GM12878 (cell line): Measurements from ENCODE around the gene OXTR. TPM values are rescaled to one million over a fixed set of nuclear protein-coding genes. Genes with fewer than 3 reads are reported as not detected.

Source experiments
- ATAC-seq: fragments of 200-7000 bp; cut with Tn5 transposase; 3 replicates; pipeline ENCODE4 v1.9.1; 2020; ENCODE audit warnings: mild to moderate bottlenecking, moderate library complexity
- BruUV-seq: library from RNA; stranded (reverse); fragments of 400-500 nt; replicated peaks from 2 replicates; lab custom pipeline; 2021; lab: Mats Ljungman, UMichigan
- CTCF ChIA-PET: fragments of 300-600 bp; sonication (Branson Sonifier 250); formaldehyde crosslinking; extraction: SDS; loops from one replicate; lab custom pipeline; 2021; ENCODE audit warnings: inconsistent platforms; lab: Yijun Ruan, JAX
- POLR2A ChIA-PET: fragments of 350-600 bp; formaldehyde crosslinking; extraction: SDS; loops from one replicate; lab custom pipeline; 2021; ENCODE audit warnings: inconsistent platforms; lab: Charles Lee
- RAD21 ChIA-PET: fragments of 300-600 bp; sonication (Branson Sonifier 250); formaldehyde crosslinking; loops from one replicate; lab custom pipeline; 2023; ENCODE audit warnings: antibody characterized with exemption; ENCODE audit not compliant: unreplicated experiment; lab: Charles Lee
- SMC1A ChIA-PET: fragments of 300-600 bp; sonication (Branson Sonifier 250); formaldehyde crosslinking; loops from one replicate; lab custom pipeline; 2023; ENCODE audit not compliant: unreplicated experiment, uncharacterized antibody; lab: Charles Lee
- DNase-seq: peaks from one replicate; pipeline ENCODE4 v3.0.0-alpha.2; 2011; ENCODE audit warnings: low read depth, low spot score
- FAIRE-seq: peaks from 3 replicates; lab custom pipeline; 2011; peaks lifted over from hg19 to GRCh38; lab: Jason Lieb, UNC
- H2AFZ ChIP-seq: 2 replicates; pipeline ENCODE4 v1.6.0; 2011; ENCODE audit warnings: low read depth, low read length, control low read depth; ENCODE audit not compliant: control insufficient read depth
- H3K27ac ChIP-seq: 2 replicates; pipeline ENCODE4 v1.5.1; 2011; ENCODE audit warnings: control low read depth; ENCODE audit not compliant: control insufficient read depth, insufficient read depth
- H3K27me3 ChIP-seq, 2 experiments: replicated peaks in 1 of 2; 2 replicates each; pipeline versions ENCODE4 v1.6.0 to v1.6.1; 2011; ENCODE audit warnings: low read length in 1 of 2; ENCODE audit not compliant: control insufficient read depth in 2 of 2, insufficient read depth in 2 of 2
- H3K36me3 ChIP-seq, 2 experiments: 2 replicates each; pipeline ENCODE4 v1.5.1; 2011; ENCODE audit warnings: low read length in 1 of 2; ENCODE audit not compliant: control insufficient read depth in 2 of 2, insufficient read depth in 2 of 2
- H3K4me1 ChIP-seq: 2 replicates; pipeline ENCODE4 v1.6.1; 2011; ENCODE audit warnings: mild to moderate bottlenecking, low read length, moderate library complexity, mixed read lengths; ENCODE audit not compliant: control insufficient read depth, insufficient read depth
- H3K4me2 ChIP-seq: 2 replicates; pipeline ENCODE4 v1.6.0; 2011; ENCODE audit warnings: control low read depth; ENCODE audit not compliant: control insufficient read depth, insufficient read depth
- H3K4me3 ChIP-seq: fragments of 200-600 bp; sonication (generic); 2 replicates; pipeline ENCODE4 v1.5.1; 2016
- H3K79me2 ChIP-seq: 2 replicates; pipeline ENCODE4 v1.6.0; 2011; ENCODE audit warnings: low read length; ENCODE audit not compliant: control insufficient read depth, insufficient read depth
- H3K9ac ChIP-seq: 2 replicates; pipeline ENCODE4 v1.8.0; 2011; ENCODE audit warnings: low read length, control low read depth, mixed read lengths; ENCODE audit not compliant: control insufficient read depth, insufficient read depth
- H3K9me3 ChIP-seq: replicated peaks from 3 replicates; pipeline ENCODE4 v1.5.1; 2011; ENCODE audit warnings: mild to moderate bottlenecking, low read length; ENCODE audit not compliant: control insufficient read depth, insufficient read depth
- H4K20me1 ChIP-seq: 2 replicates; pipeline ENCODE4 v1.6.0; 2011; ENCODE audit not compliant: control insufficient read depth, insufficient read depth
- CREB1 ChIP-seq: IDR thresholded peaks from 2 replicates; pipeline ENCODE4 v1.6.1; 2012; ENCODE audit warnings: low read depth, mild to moderate bottlenecking, inconsistent platforms
- EED ChIP-seq: sonication (generic); IDR thresholded peaks from 2 replicates; pipeline ENCODE4 v1.6.1; 2016; ENCODE audit warnings: antibody characterized with exemption, low read depth
- KAT2A ChIP-seq: conservative IDR thresholded peaks from 2 replicates; pipeline ENCODE4 v1.6.1; 2011; ENCODE audit warnings: low read depth, low read length; ENCODE audit not compliant: control insufficient read depth
- MYC ChIP-seq: IDR thresholded peaks from 2 replicates; pipeline ENCODE4 v1.6.1; 2011; ENCODE audit warnings: mild to moderate bottlenecking, low read length, moderate library complexity, inconsistent platforms; ENCODE audit not compliant: insufficient read depth, insufficient replicate concordance, insufficient read length, severe bottlenecking
- NR2C2 ChIP-seq: IDR thresholded peaks from 2 replicates; pipeline ENCODE4 v1.6.1; 2011; ENCODE audit warnings: borderline replicate concordance, low read depth; ENCODE audit not compliant: control insufficient read depth, insufficient read length
- POLR2AphosphoS2 ChIP-seq: IDR thresholded peaks from 2 replicates; pipeline ENCODE4 v1.6.1; 2011; ENCODE audit warnings: low read depth, mild to moderate bottlenecking, low read length, improper control_type of control experiment, moderate library complexity
- RAD51 ChIP-seq: fragments of 450-650 bp; IDR thresholded peaks from 2 replicates; pipeline ENCODE4 v1.6.1; 2016; ENCODE audit warnings: moderate library complexity, mild to moderate bottlenecking, inconsistent platforms
- WRNIP1 ChIP-seq: IDR thresholded peaks from 2 replicates; pipeline ENCODE4 v1.6.1; 2011; ENCODE audit warnings: low read depth, low read length, improper control_type of control experiment, borderline replicate concordance
- WGBS: methylation state at CpG from one replicate; pipeline ENCODE4 v1.1.6; 2016; ENCODE audit warnings: low lambda C conversion rate; ENCODE audit not compliant: insufficient replicate concordance, insufficient coverage; ENCODE audit errors: missing lambda C conversion rate; 5-methylcytosine and 5-hydroxymethylcytosine counted together
- in situ Hi-C: fragments of 300-500 bp; cut with MboI; formaldehyde crosslinking; loops from 9 replicates; pipeline ENCODE4 v1.14.3; 2018; ENCODE audit warnings: mixed read lengths
- intact Hi-C: fragments of 100-400 bp; cut with micrococcal nuclease; formaldehyde crosslinking; loops from one replicate; pipeline ENCODE4 v1.14.2; 2022; ENCODE audit not compliant: unreplicated experiment
- polyA plus RNA-seq, 11 experiments: library from polyadenylated mRNA; depleted of rRNA in 4 of 11; unstranded in 6 of 11; stranded (reverse) in 5 of 11; fragments of >200 nt; fragmentation: Nextera tagmentation in 4 of 11; fragmentation: Illumina TruSeq in 1 of 11; extraction: Ambion mirVana in 4 of 11; extraction: Trizol in 1 of 11; gene quantifications; 1 replicate in 1 of 11; 2 replicates in 10 of 11; pipeline versions ENCODE4 v1.2.1 to v1.2.3, GENCODE V29; 2011 to 2016; ENCODE audit warnings: inconsistent platforms in 2 of 11, missing spikeins in 2 of 11, low read depth in 1 of 11
- total RNA-seq, 4 experiments: library from RNA; depleted of rRNA in 3 of 4; stranded (reverse); fragments of >200 nt in 3 of 4; fragmentation: Illumina TruSeq in 1 of 4; extraction: Trizol in 1 of 4; gene quantifications; 2 replicates each; pipeline versions ENCODE4 v1.2.1 to v1.2.3, GENCODE V29; 2013 to 2021
- TF ChIP-seq, protein P1 (sequence below): fragments of 450-650 bp; IDR thresholded peaks from 2 replicates; pipeline ENCODE4 v1.6.1; 2016; ENCODE audit warnings: mild to moderate bottlenecking
- TF ChIP-seq, protein P2 (sequence below): fragments of 450-650 bp; IDR thresholded peaks from 2 replicates; pipeline ENCODE4 v1.6.1; 2017; ENCODE audit warnings: borderline replicate concordance
- TF ChIP-seq, protein P3 (sequence below): IDR thresholded peaks from 2 replicates; pipeline ENCODE4 v1.6.1; 2012; ENCODE audit warnings: mild to moderate bottlenecking, low read depth, low read length

Gene OXTR
- total and polyA plus RNA-seq, 10 of the 15 experiments (the other 5 are each of a cell fraction or from before 2014, with no cell fraction given), result 0.43 to 5.9 (median 2.6) TPM

DNA sequence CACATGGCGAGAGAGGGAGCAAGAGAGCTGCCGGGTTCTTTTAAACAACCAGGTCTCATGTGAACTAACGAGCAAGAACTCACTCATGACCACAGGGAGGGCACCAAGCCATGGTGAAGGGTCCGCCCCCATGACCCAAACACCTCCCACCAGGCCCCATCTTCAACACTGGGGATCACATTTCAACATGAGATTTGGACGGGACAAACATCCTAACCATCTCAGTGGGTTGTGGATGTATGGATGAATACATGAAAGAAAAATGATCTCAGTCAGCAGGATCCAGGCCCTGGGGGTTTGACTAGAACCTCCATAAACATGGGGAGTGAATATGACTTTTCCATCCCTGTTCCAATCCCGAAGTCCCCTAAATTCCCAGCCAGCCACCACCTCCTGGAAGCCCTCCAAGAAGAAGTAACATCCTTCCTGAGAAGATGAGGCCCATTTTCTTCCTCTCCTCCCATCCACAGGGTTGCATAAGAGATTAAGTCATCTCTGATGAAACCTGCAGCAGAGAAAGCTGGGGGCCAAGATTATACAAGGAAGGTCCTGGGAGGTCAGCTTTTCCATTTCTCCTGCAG is 26.3 kb downstream of the OXTR start:
- no peak for ATAC-seq
- in situ Hi-C loops, result no loop called here

More for the DNA sequence above, 26.3 kb downstream of the OXTR start:
- FAIRE-seq (no peak), DNase-seq (no peak)
- no peaks in the 10 kb centered on the region for H4K20me1 ChIP-seq
- intact Hi-C loops, result no loop called here
- CTCF ChIA-PET, result no interaction called here
- TF ChIP-seq, protein P1, sequence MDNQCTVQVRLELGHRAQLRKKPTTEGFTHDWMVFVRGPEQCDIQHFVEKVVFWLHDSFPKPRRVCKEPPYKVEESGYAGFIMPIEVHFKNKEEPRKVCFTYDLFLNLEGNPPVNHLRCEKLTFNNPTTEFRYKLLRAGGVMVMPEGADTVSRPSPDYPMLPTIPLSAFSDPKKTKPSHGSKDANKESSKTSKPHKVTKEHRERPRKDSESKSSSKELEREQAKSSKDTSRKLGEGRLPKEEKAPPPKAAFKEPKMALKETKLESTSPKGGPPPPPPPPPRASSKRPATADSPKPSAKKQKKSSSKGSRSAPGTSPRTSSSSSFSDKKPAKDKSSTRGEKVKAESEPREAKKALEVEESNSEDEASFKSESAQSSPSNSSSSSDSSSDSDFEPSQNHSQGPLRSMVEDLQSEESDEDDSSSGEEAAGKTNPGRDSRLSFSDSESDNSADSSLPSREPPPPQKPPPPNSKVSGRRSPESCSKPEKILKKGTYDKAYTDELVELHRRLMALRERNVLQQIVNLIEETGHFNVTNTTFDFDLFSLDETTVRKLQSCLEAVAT, result no peak
- TF ChIP-seq POLR2AphosphoS2 (no peak), NR2C2 (no peak), KAT2A (no peak), WRNIP1 (no peak), RAD51 (no peak), MYC (no peak), CREB1 (no peak), EED (no peak)
- TF ChIP-seq, protein P2, sequence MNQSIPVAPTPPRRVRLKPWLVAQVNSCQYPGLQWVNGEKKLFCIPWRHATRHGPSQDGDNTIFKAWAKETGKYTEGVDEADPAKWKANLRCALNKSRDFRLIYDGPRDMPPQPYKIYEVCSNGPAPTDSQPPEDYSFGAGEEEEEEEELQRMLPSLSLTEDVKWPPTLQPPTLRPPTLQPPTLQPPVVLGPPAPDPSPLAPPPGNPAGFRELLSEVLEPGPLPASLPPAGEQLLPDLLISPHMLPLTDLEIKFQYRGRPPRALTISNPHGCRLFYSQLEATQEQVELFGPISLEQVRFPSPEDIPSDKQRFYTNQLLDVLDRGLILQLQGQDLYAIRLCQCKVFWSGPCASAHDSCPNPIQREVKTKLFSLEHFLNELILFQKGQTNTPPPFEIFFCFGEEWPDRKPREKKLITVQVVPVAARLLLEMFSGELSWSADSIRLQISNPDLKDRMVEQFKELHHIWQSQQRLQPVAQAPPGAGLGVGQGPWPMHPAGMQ, result no peak
- TF ChIP-seq, protein P3, sequence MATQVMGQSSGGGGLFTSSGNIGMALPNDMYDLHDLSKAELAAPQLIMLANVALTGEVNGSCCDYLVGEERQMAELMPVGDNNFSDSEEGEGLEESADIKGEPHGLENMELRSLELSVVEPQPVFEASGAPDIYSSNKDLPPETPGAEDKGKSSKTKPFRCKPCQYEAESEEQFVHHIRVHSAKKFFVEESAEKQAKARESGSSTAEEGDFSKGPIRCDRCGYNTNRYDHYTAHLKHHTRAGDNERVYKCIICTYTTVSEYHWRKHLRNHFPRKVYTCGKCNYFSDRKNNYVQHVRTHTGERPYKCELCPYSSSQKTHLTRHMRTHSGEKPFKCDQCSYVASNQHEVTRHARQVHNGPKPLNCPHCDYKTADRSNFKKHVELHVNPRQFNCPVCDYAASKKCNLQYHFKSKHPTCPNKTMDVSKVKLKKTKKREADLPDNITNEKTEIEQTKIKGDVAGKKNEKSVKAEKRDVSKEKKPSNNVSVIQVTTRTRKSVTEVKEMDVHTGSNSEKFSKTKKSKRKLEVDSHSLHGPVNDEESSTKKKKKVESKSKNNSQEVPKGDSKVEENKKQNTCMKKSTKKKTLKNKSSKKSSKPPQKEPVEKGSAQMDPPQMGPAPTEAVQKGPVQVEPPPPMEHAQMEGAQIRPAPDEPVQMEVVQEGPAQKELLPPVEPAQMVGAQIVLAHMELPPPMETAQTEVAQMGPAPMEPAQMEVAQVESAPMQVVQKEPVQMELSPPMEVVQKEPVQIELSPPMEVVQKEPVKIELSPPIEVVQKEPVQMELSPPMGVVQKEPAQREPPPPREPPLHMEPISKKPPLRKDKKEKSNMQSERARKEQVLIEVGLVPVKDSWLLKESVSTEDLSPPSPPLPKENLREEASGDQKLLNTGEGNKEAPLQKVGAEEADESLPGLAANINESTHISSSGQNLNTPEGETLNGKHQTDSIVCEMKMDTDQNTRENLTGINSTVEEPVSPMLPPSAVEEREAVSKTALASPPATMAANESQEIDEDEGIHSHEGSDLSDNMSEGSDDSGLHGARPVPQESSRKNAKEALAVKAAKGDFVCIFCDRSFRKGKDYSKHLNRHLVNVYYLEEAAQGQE, result no peak
- H3K9ac ChIP-seq, result no peak overlapping the region
- H3K27me3 ChIP-seq, result no peaks in the 10 kb centered on the region
- WGBS, result 36% methylated on average over 6 of the region's 6 CpGs
- H3K79me2 ChIP-seq, result no peaks in the 10 kb centered on the region
- RAD21 ChIA-PET, result no interaction called here
- no peaks in the 10 kb centered on the region for H3K4me1 ChIP-seq
- no peaks in the 10 kb centered on the region for H3K36me3 ChIP-seq
- POLR2A ChIA-PET, result no interaction called here
- SMC1A ChIA-PET, result no interaction called here
- no peak overlapping the region for H3K4me3 ChIP-seq
- no TSS peak for BruUV-seq
- H3K27ac ChIP-seq, result no peak overlapping the region
- H2AFZ ChIP-seq, result no peak overlapping the region
- H3K4me2 ChIP-seq, result no peak overlapping the region
- no peaks in the 10 kb centered on the region for H3K9me3 ChIP-seq
